BJ (cell line): Measurements from ENCODE around the gene MED17. TPM values are rescaled to one million over a fixed set of nuclear protein-coding genes. Genes with fewer than 3 reads are reported as not detected.

ENCODE experiments used
- CTCF ChIA-PET: fragments of 350-600 bp; formaldehyde crosslinking; extraction: SDS; loops from one replicate; lab custom pipeline; 2021; ENCODE audit warnings: antibody characterized with exemption, inconsistent platforms; lab: Yijun Ruan, JAX
- POLR2A ChIA-PET: fragments of 300-600 bp; sonication (Branson Sonifier 250); formaldehyde crosslinking; extraction: SDS; loops from one replicate; lab custom pipeline; 2021; ENCODE audit warnings: antibody characterized with exemption; lab: Charles Lee
- DNase-seq: peaks from one replicate; pipeline ENCODE4 v3.0.0-alpha.2; 2011; ENCODE audit warnings: low read depth
- H3K27me3 ChIP-seq: 2 replicates; pipeline ENCODE4 v1.6.0; 2011; ENCODE audit warnings: low read length; ENCODE audit not compliant: control insufficient read depth, insufficient read depth
- H3K36me3 ChIP-seq: 2 replicates; pipeline ENCODE4 v1.5.1; 2011; ENCODE audit warnings: low read length; ENCODE audit not compliant: control insufficient read depth, insufficient read depth
- H3K4me3 ChIP-seq: 2 replicates; pipeline ENCODE4 v1.5.1; 2011; ENCODE audit warnings: low read depth, mild to moderate bottlenecking, control low read depth, low read length
- CTCF ChIP-seq: IDR thresholded peaks from 2 replicates; pipeline ENCODE4 v1.5.1; 2011; ENCODE audit warnings: low read depth, mild to moderate bottlenecking, control low read depth, inconsistent platforms, low read length, moderate library complexity; ENCODE audit not compliant: insufficient read depth
- polyA plus RNA-seq: library from polyadenylated mRNA; depleted of rRNA; stranded (reverse); fragments of >200 nt; gene quantifications from 2 replicates; pipeline ENCODE4 v1.2.3, GENCODE V29; 2011

MED17 gene
- polyA plus RNA-seq, 1 experiment = 10.4 TPM

GRCh38 chr11:93840180-93840579, 56.1 kb downstream of the MED17 start:
- Histone ChIP-seq H3K36me3 (no peaks in the 10 kb centered on the region), H3K27me3 (no peaks in the 10 kb centered on the region), H3K4me3 (no peak overlapping the region)
- POLR2A ChIA-PET = no interaction called here
- DNase-seq = no peak
- CTCF ChIA-PET = interaction anchor here (1.3 kb wide), 1 partner anchor 21 kb away, joined by 3 read pairs; no protein-coding TSS in a partner anchor
- TF ChIP-seq CTCF = no peak

GRCh38 chr11:93840981-93841380, 56.9 kb downstream of the MED17 start:
- DNase-seq = no peak
- ChIA-PET CTCF (no interaction called here), POLR2A (no interaction called here)
- no peak for TF ChIP-seq CTCF
- Histone ChIP-seq H3K27me3 (no peaks in the 10 kb centered on the region), H3K4me3 (no peak overlapping the region), H3K36me3 (no peaks in the 10 kb centered on the region)

- POLR2A ChIA-PET = no interaction called here
- DNase-seq = no peak
- no peaks in the 10 kb centered on the region for H3K27me3 ChIP-seq
- H3K4me3 ChIP-seq = no peak overlapping the region
- TF ChIP-seq CTCF = no peak
- CTCF ChIA-PET = no interaction called here
- no peaks in the 10 kb centered on the region for H3K36me3 ChIP-seq
Measured at GRCh38 chr11:93841446-93841845, 57.4 kb downstream of the MED17 start.

GRCh38 chr11:93842034-93842433, 58.0 kb downstream of the MED17 start:
- Histone ChIP-seq H3K27me3 (no peaks in the 10 kb centered on the region), H3K4me3 (no peak overlapping the region), H3K36me3 (no peaks in the 10 kb centered on the region)
- no peak for TF ChIP-seq CTCF
- DNase-seq = no peak
- ChIA-PET CTCF (no interaction called here), POLR2A (no interaction called here)

GRCh38 chr11:93842461-93842860, 58.4 kb downstream of the MED17 start:
- TF ChIP-seq CTCF = no peak
- CTCF ChIA-PET = no interaction called here
- DNase-seq = no peak
- Histone ChIP-seq H3K4me3 (no peak overlapping the region), H3K27me3 (no peaks in the 10 kb centered on the region), H3K36me3 (no peaks in the 10 kb centered on the region)
- POLR2A ChIA-PET = no interaction called here
